Loucy (cell line): ENCODE results near the gene TSEN2.

Experiments
- H2AFZ ChIP-seq: fragments of 200-600 bp; sonication (generic); 2 replicates; pipeline ENCODE4 v1.6.0; 2016; ENCODE audit warnings: antibody characterized with exemption, mild to moderate bottlenecking, low read length, moderate library complexity
- H3F3A ChIP-seq: fragments of 200-600 bp; 2 replicates; pipeline ENCODE4 v1.6.0; 2016; ENCODE audit warnings: antibody characterized with exemption, low read depth, mild to moderate bottlenecking
- H3K27me3 ChIP-seq: fragments of 200-600 bp; sonication (generic); 2 replicates; pipeline ENCODE4 v1.6.1; 2014; ENCODE audit warnings: low read length, mild to moderate bottlenecking; ENCODE audit not compliant: insufficient read depth, poor library complexity, severe bottlenecking
- H3K36me3 ChIP-seq: fragments of 200-600 bp; sonication (generic); 2 replicates; pipeline ENCODE4 v1.6.1; 2016; ENCODE audit warnings: low read length; ENCODE audit not compliant: insufficient read depth
- H3K4me1 ChIP-seq: fragments of 200-600 bp; sonication (generic); 2 replicates; pipeline ENCODE4 v1.5.1; 2014; ENCODE audit warnings: low read length, mild to moderate bottlenecking; ENCODE audit not compliant: insufficient read depth, poor library complexity, severe bottlenecking
- H3K4me2 ChIP-seq: fragments of 200-600 bp; sonication (generic); 2 replicates; pipeline ENCODE4 v1.6.0; 2014; ENCODE audit warnings: antibody characterized with exemption, low read length, low read depth, mild to moderate bottlenecking; ENCODE audit not compliant: poor library complexity, severe bottlenecking
- H3K4me3 ChIP-seq: fragments of 200-600 bp; sonication (generic); 2 replicates; pipeline ENCODE4 v1.5.1; 2014; ENCODE audit warnings: low read length, mild to moderate bottlenecking, mixed read lengths; ENCODE audit not compliant: poor library complexity, severe bottlenecking
- H3K79me2 ChIP-seq: fragments of 200-600 bp; sonication (generic); 2 replicates; pipeline ENCODE4 v1.6.1; 2014; ENCODE audit warnings: low read length; ENCODE audit not compliant: insufficient read depth
- H3K9ac ChIP-seq: fragments of 200-600 bp; sonication (generic); 2 replicates; pipeline ENCODE4 v1.6.0; 2014; ENCODE audit warnings: mild to moderate bottlenecking, low read depth, low read length, moderate library complexity; ENCODE audit not compliant: poor library complexity, severe bottlenecking
- H3K9me2 ChIP-seq: fragments of 200-600 bp; sonication (generic); replicated peaks from 2 replicates; pipeline ENCODE4 v1.6.1; 2016; ENCODE audit warnings: low read depth, low read length, mixed read lengths
- H3K9me3 ChIP-seq: fragments of 200-600 bp; sonication (generic); 2 replicates; pipeline ENCODE4 v1.6.1; 2014; ENCODE audit warnings: mild to moderate bottlenecking, antibody characterized with exemption, low read length, low read depth; ENCODE audit not compliant: insufficient read depth
- H4K20me1 ChIP-seq: fragments of 200-600 bp; sonication (generic); 2 replicates; pipeline ENCODE4 v1.6.0; 2014; ENCODE audit warnings: antibody characterized with exemption, low read length, mild to moderate bottlenecking; ENCODE audit not compliant: insufficient read depth, poor library complexity, severe bottlenecking
- EZH2phosphoT487 ChIP-seq: fragments of 200-600 bp; IDR thresholded peaks from 2 replicates; pipeline ENCODE4 v1.6.1; 2018; ENCODE audit warnings: antibody characterized with exemption, mild to moderate bottlenecking, moderate library complexity, borderline replicate concordance
- TF ChIP-seq, protein P1 (sequence below): fragments of 200-600 bp; sonication (generic); conservative IDR thresholded peaks from 2 replicates; pipeline ENCODE4 v1.5.1; 2014; ENCODE audit warnings: mild to moderate bottlenecking, antibody characterized with exemption, low read length

TSEN2 gene

DNA sequence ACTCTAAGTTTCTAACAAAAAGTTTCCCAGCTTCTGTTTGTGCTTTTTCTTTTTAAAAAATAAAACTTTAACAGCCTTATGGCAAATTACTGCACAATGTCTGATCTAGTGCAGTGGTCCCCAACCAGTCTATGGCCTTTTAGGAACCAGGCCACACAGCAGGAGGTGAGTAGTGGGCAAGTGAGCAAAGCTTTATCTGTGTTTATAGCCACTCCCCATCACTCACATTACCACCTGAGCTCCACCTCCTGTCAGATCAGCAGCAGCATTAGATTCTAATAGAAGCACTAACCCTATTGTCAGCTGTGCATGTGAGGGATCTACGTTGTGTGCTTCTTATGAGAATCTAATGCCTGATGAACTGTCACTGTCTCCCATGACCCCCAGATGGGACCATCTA is 78.2 kb downstream of the TSEN2 start:
- Histone ChIP-seq H3K9me3 (peaks cover 4% of the 10 kb centered on the region; the same call in 1 of the 2 replicates), H3K27me3 (no peaks in the 10 kb centered on the region), H3K9ac (no peak overlapping the region), H3K4me2 (peak overlapping the region; percentile 92), H3K4me1 (peaks cover 42% of the 10 kb centered on the region), H3K36me3 (no peaks in the 10 kb centered on the region), H3K79me2 (peaks cover 91% of the 10 kb centered on the region), H3K4me3 (no peak overlapping the region), H3K9me2 (no peaks in the 10 kb centered on the region), H3F3A (no peaks in the 10 kb centered on the region), H4K20me1 (peaks cover 58% of the 10 kb centered on the region), H2AFZ (no peak overlapping the region)
- no peak for TF ChIP-seq EZH2phosphoT487
- TF ChIP-seq, protein P1, sequence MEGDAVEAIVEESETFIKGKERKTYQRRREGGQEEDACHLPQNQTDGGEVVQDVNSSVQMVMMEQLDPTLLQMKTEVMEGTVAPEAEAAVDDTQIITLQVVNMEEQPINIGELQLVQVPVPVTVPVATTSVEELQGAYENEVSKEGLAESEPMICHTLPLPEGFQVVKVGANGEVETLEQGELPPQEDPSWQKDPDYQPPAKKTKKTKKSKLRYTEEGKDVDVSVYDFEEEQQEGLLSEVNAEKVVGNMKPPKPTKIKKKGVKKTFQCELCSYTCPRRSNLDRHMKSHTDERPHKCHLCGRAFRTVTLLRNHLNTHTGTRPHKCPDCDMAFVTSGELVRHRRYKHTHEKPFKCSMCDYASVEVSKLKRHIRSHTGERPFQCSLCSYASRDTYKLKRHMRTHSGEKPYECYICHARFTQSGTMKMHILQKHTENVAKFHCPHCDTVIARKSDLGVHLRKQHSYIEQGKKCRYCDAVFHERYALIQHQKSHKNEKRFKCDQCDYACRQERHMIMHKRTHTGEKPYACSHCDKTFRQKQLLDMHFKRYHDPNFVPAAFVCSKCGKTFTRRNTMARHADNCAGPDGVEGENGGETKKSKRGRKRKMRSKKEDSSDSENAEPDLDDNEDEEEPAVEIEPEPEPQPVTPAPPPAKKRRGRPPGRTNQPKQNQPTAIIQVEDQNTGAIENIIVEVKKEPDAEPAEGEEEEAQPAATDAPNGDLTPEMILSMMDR: no peak

DNA sequence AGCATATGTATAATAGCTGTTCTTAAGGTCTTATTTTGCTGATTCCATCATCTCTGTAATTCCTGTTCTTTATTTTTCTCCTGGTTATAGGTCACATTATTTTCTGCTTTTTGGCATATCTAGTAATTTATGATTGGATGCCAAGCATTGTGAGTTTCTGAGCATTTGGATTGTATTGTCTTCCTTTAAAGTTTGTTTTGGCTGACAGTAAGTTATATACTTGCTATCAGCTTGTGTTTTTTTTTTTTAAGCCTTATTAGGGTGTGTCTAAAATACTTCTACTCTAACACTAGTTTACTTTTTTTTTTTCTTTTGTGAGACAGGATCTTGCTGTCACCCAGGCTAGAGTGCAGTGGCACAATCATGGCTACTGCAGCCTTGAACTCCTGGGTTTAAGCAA is 82.7 kb downstream of the TSEN2 start:
- Histone ChIP-seq H3K36me3 (peaks cover 34% of the 10 kb centered on the region; the same call in 1 of the 2 replicates), H3K9ac (no peak overlapping the region), H4K20me1 (peaks cover 15% of the 10 kb centered on the region), H3K9me2 (no peaks in the 10 kb centered on the region), H3K4me2 (no peak overlapping the region), H3K79me2 (peaks cover 57% of the 10 kb centered on the region), H3K27me3 (no peaks in the 10 kb centered on the region), H3K9me3 (peaks cover 4% of the 10 kb centered on the region; the same call in 1 of the 2 replicates), H2AFZ (no peak overlapping the region), H3F3A (no peaks in the 10 kb centered on the region), H3K4me3 (no peak overlapping the region), H3K4me1 (peaks cover 3% of the 10 kb centered on the region)
- TF ChIP-seq, protein P1: no peak
- no peak for TF ChIP-seq EZH2phosphoT487

DNA sequence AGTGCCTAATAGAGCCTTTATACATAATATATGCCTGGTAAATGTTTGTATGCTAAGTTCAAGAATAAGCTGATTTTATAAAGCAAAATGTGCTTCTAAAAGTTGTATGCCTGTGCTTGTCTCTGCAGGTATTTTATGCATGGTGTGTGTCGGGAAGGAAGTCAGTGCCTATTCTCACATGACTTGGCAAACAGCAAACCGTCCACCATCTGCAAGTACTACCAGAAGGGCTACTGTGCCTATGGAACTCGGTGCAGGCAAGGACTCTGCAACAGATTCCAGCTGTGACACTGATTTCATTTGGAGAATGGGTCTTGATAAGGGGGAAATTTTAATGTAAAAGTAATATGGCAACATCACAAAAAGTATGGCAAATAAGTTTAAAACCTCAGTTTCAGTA is 84.5 kb downstream of the TSEN2 start:
- TF ChIP-seq, protein P1: no peak
- TF ChIP-seq EZH2phosphoT487: no peak
- H3K4me3 ChIP-seq: no peak overlapping the region
- H3K4me1 ChIP-seq: no peaks in the 10 kb centered on the region
- H3K9me2 ChIP-seq: no peaks in the 10 kb centered on the region
- peaks cover 4% of the 10 kb centered on the region; the same call in 1 of the 2 replicates for H3K9me3 ChIP-seq
- no peaks in the 10 kb centered on the region for H3K27me3 ChIP-seq
- H2AFZ ChIP-seq: no peak overlapping the region
- no peaks in the 10 kb centered on the region for H3F3A ChIP-seq
- no peak overlapping the region for H3K9ac ChIP-seq
- no peak overlapping the region for H3K4me2 ChIP-seq
- H3K36me3 ChIP-seq: peaks cover 51% of the 10 kb centered on the region; the same call in 1 of the 2 replicates
- peaks cover 7% of the 10 kb centered on the region for H4K20me1 ChIP-seq
- H3K79me2 ChIP-seq: peaks cover 48% of the 10 kb centered on the region
